ENCODE results near the gene DHCR24.

The DHCR24 gene

DNA sequence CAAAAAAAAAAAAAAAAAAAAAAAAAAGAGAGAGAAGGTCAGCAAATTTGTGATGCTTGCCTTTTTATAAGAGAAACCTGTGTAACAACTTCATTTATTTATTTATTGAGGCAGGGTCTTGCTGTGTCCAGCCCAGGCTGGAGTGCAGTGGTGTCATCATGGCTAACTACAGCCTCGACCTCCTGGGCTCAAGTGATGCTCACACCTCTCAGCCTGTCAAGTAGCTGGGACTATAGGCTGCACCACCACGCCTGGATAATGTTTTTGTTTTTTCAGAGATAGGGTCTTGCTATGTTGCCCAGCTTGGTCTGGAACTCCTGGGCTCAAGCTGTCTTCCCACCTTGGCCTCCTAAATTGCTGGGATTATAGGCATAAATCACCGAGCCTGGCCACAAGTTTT lies 42.4 kb downstream of the DHCR24 start:
- FAIRE-seq = no peak

- no peak for FAIRE-seq
Observed at GRCh38 chr1:54843449-54843848, 43.5 kb downstream of the DHCR24 start.

GRCh38 chr1:54842963-54843362 lies 44.0 kb downstream of the DHCR24 start:
- no peak for FAIRE-seq

- FAIRE-seq = no peak
Observed at GRCh38 chr1:54842206-54842915, 44.6 kb downstream of the DHCR24 start.

DNA sequence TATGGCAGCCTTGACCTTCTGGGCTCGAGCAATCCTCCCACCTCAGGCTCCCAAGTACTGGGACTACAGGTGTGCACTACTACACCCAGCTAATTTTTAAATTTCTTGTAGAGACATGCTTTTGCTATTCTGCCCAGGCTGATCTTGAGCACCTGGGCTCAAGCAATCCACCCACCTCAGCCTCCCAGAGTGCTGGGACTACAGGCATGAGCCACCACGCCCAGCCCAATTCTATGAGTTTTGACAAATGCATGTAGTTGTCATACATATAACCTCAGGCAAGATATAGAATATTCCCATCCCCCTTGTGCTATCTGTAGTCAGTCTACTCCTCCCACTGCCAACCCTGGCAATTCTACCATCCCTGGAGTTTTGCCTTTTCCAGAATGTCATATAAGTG lies 47.2 kb downstream of the DHCR24 start:
- FAIRE-seq = no peak

- FAIRE-seq = no peak
Observed at GRCh38 chr1:54838565-54839180, 48.3 kb downstream of the DHCR24 start.

- no peak for FAIRE-seq
Observed at GRCh38 chr1:54837002-54837853, 49.8 kb downstream of the DHCR24 start.

DNA sequence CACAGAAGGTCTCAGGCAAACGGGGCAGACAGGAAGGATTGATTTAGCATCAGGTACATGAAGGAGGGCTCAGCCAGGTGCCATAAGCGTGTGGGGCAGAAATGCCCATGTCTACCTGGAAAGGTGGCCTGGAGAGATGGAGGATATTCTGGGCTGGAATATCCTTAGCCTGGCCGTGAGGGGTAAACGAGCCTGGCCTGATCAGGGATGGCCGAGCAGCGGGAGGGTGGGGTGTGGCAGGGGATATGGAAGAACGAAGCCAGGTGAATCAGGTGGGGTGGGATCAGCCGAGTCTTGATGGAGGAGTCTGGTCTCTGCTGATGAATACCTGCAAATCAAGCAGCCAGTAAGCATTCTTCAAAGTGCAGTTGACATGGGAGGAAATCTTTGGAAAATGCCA lies 50.4 kb downstream of the DHCR24 start:
- FAIRE-seq = no peak

DNA sequence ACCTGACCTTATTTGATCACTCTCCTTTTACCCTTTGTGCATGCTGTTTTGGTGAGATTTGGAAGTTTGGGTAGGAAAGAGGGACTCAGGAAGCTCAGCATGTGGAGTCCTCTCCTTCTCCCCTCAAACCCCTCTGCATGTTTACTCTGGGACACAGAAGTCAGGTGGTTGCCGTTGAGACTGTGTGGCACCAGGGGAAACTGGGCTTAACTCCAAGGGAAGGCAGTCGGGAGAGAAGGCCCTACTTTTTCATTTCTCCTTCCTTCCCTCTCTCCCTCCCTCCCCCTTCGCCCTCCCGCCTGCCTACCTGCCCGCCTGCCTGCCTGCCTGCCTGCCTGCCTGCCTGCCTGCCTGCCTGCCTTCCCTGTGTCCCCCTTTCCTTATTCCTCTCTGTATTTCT lies 51.0 kb downstream of the DHCR24 start:
- FAIRE-seq = no peak

DNA sequence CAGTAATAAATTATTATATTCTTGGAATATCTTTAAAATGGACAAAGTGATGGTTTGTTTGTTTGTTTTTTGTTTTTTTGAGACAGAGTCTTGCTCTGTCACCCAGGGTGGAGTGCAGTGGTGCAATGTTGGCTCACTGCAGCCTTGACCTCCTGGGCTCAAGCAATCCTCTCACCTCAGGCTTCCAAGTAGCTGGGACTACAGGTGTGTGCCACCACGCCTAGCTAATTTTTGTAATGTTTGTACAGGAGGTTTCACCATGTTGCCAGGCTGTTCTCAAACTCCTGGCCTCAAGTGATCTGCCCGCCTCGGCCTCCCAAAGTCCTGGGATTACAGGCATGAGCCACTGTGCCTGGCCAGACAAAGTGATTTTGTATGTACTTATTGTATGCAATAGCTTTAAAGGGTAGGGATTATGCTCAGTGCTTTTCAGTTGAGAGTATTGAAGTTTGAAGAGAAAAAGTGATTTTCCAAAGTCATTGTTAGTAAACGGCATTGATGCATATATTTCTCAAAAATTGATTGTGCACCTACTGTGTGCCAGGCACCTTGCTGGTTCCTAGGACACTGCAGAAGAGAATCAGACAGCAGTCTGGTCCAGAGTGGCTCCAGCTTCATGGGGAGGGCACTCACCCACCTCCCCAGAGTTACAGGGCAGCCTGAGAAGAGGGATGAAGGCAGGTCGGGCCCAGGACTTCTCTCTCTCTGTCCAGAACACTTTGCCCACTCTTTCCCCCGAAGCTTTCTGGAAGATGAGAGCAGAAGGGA lies 51.7 kb downstream of the DHCR24 start:
- no peak for FAIRE-seq

GRCh38 chr1:54834007-54834541 lies 52.9 kb downstream of the DHCR24 start:
- FAIRE-seq = no peak

GRCh38 chr1:54833121-54833520 lies 53.9 kb downstream of the DHCR24 start:
- FAIRE-seq = no peak

- FAIRE-seq = no peak
Observed at GRCh38 chr1:54826226-54826816, 60.7 kb downstream of the DHCR24 start.

DNA sequence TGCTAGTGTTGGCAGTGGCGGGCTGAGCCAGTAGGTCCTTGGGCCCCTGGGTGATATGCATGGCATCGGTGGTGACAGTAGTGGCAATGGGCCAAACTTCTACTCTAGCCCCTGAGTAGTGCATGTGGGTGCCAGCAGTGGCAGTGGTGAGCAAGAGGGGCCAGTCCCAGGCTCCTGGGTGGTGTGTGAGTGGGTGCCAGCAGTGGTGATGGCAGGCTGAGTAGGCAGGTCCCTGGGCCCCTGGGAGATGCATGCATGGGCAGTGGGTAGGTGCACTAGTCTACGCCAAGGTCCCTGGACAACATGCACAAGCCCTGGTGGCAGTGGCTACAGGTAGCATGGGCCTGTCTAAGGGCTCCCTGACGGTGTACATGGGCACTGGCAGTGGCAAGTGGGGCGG lies 61.3 kb downstream of the DHCR24 start:
- FAIRE-seq = no peak

GRCh38 chr1:54823670-54824069 lies 63.3 kb downstream of the DHCR24 start:
- FAIRE-seq = no peak

- FAIRE-seq = no peak
Observed at GRCh38 chr1:54819733-54820132, 67.3 kb downstream of the DHCR24 start.

- no peak for FAIRE-seq
Observed at GRCh38 chr1:54819195-54819536, 67.8 kb downstream of the DHCR24 start.

DNA sequence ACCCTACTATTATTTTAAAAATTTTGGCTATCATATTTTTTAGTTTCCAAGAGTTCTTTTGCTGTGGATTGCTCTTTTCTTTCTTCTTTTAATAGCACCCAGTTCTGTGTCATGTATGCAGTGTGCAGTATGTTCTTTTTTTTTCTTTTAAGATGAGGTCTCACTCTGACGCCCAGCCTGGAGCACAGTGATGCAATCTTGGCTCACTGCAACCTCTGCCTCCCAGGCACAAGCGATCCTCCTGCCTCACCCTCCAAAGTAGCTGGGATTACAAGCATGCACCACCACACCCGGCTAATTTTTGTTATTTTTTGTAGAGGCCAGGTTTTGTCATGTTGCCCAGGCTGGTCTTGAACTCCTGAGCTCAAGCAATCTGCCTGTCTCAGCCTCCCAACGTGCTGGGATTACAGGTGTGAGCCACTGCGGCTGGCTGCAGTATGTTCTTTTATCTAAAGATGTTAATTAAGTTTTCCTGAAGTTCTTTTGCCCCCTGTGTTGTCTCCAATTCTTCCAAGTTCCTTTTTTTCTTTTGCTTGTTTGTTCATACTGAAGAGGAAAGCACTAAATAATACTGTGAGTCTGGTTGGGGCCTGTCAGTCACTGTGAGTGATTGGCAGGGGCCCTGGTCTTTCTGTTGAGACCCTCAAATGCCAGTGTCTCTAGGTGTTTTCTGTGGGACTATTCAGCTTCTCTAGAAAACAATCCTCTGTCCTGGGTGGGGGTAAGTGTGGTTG lies 68.4 kb downstream of the DHCR24 start:
- FAIRE-seq = no peak

GRCh38 chr1:54816951-54817350 lies 70.0 kb downstream of the DHCR24 start:
- FAIRE-seq = no peak

GRCh38 chr1:54816130-54816529 lies 70.9 kb downstream of the DHCR24 start:
- FAIRE-seq = no peak

DNA sequence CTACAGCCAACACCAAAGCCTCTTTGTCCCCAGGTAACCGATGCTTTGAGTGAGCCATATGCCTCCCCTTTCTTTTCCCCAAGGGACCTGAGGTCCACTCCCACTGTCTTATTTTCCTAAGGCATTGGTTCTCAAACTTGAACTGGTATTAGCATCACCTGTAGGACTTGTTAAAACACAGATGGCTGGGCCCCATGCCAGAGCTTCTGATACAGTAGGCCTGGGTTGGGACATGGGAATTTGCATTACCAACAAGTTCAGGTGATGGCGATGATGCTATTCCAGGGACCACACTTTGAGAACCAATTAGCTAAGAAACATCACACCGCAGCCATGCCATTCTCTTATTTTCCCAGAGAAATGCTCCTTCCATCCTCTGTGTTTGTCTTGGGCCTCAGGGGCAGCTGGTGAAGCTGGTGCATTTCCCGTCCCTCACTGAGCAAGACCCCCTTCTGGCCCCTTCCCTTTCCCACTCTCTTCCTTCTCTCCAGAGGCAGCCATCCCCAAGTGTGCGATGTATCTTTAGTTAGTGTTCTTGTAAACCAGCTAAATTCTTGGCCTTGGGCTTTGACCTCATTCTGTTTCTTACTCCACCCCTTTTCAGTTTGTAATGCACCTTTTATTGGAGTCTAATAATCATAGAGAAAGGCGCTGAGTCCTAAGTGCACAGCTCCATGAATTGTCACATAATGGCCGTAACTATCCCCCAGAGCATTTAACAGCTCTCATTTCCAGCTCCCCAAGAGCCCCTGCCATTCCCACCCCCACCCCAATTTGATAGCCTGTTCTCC lies 71.7 kb downstream of the DHCR24 start:
- FAIRE-seq = no peak
